Measurements from ENCODE around the gene CTNNA3. TPM values are rescaled to one million over a fixed set of nuclear protein-coding genes. Genes with fewer than 3 reads are reported as not detected.

Gene CTNNA3
- total RNA-seq, 1 donor from 2014 or later: under 0.01 TPM

GRCh38 chr10:66277481-66277880 is 1418.5 kb downstream of the CTNNA3 start:
- TF ChIP-seq CTCF (IDR thresholded peaks at IDR 0.05): no peak
- DNase-seq (ENCODE audit: low spot score in 2 of 2): no peak
- no peak overlapping the region for H3K27ac ChIP-seq
- intact Hi-C loops (cut with DNase I): no loop called here
- H3K36me3 ChIP-seq: no peaks in the 10 kb centered on the region
- no peaks in the 10 kb centered on the region for H3K4me1 ChIP-seq
- H3K9me3 ChIP-seq: no peaks in the 10 kb centered on the region
- H3K27me3 ChIP-seq: no peaks in the 10 kb centered on the region
- H3K4me3 ChIP-seq: no peak overlapping the region

- intact Hi-C loops (cut with DNase I): no loop called here
- Histone ChIP-seq H3K27me3 (no peaks in the 10 kb centered on the region), H3K4me3 (no peak overlapping the region), H3K4me1 (no peaks in the 10 kb centered on the region), H3K36me3 (no peaks in the 10 kb centered on the region), H3K27ac (no peak overlapping the region), H3K9me3 (no peaks in the 10 kb centered on the region)
- no peak for DNase-seq (ENCODE audit: low spot score in 2 of 2)
- TF ChIP-seq CTCF (IDR thresholded peaks at IDR 0.05): no peak
These were observed 1422.0 kb downstream of the CTNNA3 start for GRCh38 chr10:66273966-66274519.

GRCh38 chr10:66265398-66265797 is 1430.6 kb downstream of the CTNNA3 start:
- Histone ChIP-seq H3K4me3 (no peak overlapping the region), H3K27ac (no peak overlapping the region), H3K36me3 (no peaks in the 10 kb centered on the region), H3K4me1 (no peaks in the 10 kb centered on the region), H3K9me3 (no peaks in the 10 kb centered on the region), H3K27me3 (no peaks in the 10 kb centered on the region)
- no peak for DNase-seq (ENCODE audit: low spot score in 2 of 2)
- intact Hi-C loops (cut with DNase I): no loop called here
- TF ChIP-seq CTCF (IDR thresholded peaks at IDR 0.05): no peak

GRCh38 chr10:66259836-66260235 is 1436.2 kb downstream of the CTNNA3 start:
- Histone ChIP-seq H3K4me3 (no peak overlapping the region), H3K27me3 (no peaks in the 10 kb centered on the region), H3K36me3 (no peaks in the 10 kb centered on the region), H3K9me3 (no peaks in the 10 kb centered on the region), H3K27ac (no peak overlapping the region), H3K4me1 (no peaks in the 10 kb centered on the region)
- no peak for DNase-seq (ENCODE audit: low spot score in 2 of 2)
- intact Hi-C loops (cut with DNase I): no loop called here
- TF ChIP-seq CTCF (IDR thresholded peaks at IDR 0.05): no peak

GRCh38 chr10:66258693-66259092 is 1437.3 kb downstream of the CTNNA3 start:
- intact Hi-C loops (cut with DNase I): no loop called here
- no peak overlapping the region for H3K27ac ChIP-seq
- TF ChIP-seq CTCF (IDR thresholded peaks at IDR 0.05): no peak
- H3K9me3 ChIP-seq: no peaks in the 10 kb centered on the region
- no peaks in the 10 kb centered on the region for H3K27me3 ChIP-seq
- no peaks in the 10 kb centered on the region for H3K36me3 ChIP-seq
- H3K4me1 ChIP-seq: no peaks in the 10 kb centered on the region
- no peak for DNase-seq (ENCODE audit: low spot score in 2 of 2)
- H3K4me3 ChIP-seq: no peak overlapping the region

- intact Hi-C loops (cut with DNase I): no loop called here
- Histone ChIP-seq H3K36me3 (no peaks in the 10 kb centered on the region), H3K4me3 (no peak overlapping the region), H3K27ac (no peak overlapping the region), H3K9me3 (no peaks in the 10 kb centered on the region), H3K27me3 (no peaks in the 10 kb centered on the region), H3K4me1 (no peaks in the 10 kb centered on the region)
- DNase-seq (ENCODE audit: low spot score in 2 of 2): no peak
- no peak for TF ChIP-seq CTCF (IDR thresholded peaks at IDR 0.05)
These were observed 1438.2 kb downstream of the CTNNA3 start for GRCh38 chr10:66257801-66258200.

All from ascending aorta (tissue), 2 donors.